Fibroblast of villous mesenchyme (primary cell): ENCODE data around the gene SLC23A3. TPM values are rescaled to one million over a fixed set of nuclear protein-coding genes. Genes with fewer than 3 reads are reported as not detected.

ENCODE experiments used
- DNase-seq: peaks from one replicate; pipeline ENCODE4 v3.0.0-alpha.2; 2010; ENCODE audit warnings: low read depth
- H3K4me3 ChIP-seq: 2 replicates; pipeline ENCODE4 v1.5.1; 2011; ENCODE audit warnings: low read depth, mild to moderate bottlenecking, low read length
- total RNA-seq: library from RNA; depleted of rRNA; stranded (reverse); fragments of >200 nt; gene quantifications from 2 replicates; pipeline ENCODE4 v1.2.3, GENCODE V29; 2012
- TF ChIP-seq, protein P1 (sequence below): IDR thresholded peaks from 2 replicates; pipeline ENCODE4 v1.5.1; 2012; ENCODE audit warnings: low read depth, mild to moderate bottlenecking, low read length; ENCODE audit not compliant: insufficient read depth

Gene SLC23A3
- total RNA-seq, 1 donor = 0.86 TPM

DNA sequence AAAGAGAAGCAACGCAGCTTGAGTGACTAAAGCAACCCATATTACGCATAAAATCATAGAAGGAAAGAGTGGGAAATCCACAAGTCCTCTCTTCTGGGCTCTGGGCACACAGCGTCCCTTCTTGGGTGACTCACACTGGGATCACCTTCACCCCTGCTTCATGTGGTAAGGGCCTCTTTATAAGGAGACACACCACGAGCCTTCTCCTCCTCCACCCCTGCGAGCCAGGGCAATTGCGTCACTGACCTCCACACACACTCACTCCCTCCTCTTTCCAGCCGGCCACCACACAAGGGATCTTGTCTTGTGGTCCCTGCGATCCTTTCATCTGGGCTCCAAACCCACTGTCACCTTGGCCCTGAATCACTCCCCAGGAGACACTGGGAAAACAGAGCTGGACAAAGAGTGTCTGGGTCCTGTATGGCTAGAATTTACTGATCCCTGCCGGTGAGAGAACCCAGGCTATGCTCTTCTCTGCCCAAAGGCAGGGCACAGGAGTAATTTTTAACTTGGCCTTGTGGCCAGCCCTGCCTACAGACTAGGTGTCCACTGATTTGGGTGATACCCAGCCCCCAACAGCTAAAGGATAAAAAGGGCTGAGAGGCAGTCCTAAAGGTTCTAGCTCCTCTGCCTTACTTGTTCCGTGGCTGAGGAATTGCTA lies 44.5 kb downstream of the SLC23A3 start:
- TF ChIP-seq, protein P1, sequence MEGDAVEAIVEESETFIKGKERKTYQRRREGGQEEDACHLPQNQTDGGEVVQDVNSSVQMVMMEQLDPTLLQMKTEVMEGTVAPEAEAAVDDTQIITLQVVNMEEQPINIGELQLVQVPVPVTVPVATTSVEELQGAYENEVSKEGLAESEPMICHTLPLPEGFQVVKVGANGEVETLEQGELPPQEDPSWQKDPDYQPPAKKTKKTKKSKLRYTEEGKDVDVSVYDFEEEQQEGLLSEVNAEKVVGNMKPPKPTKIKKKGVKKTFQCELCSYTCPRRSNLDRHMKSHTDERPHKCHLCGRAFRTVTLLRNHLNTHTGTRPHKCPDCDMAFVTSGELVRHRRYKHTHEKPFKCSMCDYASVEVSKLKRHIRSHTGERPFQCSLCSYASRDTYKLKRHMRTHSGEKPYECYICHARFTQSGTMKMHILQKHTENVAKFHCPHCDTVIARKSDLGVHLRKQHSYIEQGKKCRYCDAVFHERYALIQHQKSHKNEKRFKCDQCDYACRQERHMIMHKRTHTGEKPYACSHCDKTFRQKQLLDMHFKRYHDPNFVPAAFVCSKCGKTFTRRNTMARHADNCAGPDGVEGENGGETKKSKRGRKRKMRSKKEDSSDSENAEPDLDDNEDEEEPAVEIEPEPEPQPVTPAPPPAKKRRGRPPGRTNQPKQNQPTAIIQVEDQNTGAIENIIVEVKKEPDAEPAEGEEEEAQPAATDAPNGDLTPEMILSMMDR = no peak
- DNase-seq = peak; percentile 97
- no peak overlapping the region for H3K4me3 ChIP-seq

DNA sequence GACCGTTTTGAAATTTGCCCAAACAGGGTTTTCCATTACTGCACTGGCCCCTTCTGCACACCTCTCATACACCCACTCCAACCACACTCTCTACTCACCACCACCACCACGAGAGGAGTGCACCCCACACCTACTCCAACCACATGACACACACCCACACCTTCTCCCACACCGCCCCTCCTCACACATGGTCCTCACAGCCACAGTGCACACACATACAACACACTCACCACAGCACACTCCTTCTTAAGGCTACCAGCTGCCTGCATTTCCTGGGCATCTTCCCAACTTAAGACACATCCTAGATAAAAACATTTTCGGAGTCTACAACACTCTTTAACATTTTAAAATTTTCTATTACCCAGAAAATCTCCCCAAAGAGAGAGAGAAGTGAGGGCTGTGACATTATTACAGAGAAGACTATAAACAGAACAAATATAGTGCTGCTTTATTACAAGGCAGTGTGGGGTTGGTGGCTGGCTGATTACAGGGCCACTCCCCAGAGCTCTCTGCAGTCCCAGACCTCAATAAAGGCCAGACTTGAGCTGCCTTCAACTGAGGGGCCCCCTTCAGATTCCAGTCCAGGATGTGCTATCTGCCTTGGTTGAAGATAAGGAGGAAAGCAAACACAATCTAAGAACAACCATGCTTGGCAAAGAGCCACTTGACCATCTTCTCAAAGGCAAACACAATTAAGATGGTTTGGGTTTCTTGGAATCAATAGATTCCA lies 45.3 kb downstream of the SLC23A3 start:
- TF ChIP-seq, protein P1 = no peak
- H3K4me3 ChIP-seq = no peak overlapping the region
- DNase-seq = peak; percentile 54

- H3K4me3 ChIP-seq = no peak overlapping the region
- DNase-seq = no peak
- TF ChIP-seq, protein P1 = no peak
Observed at GRCh38 chr2:219123356-219124135, 46.3 kb downstream of the SLC23A3 start.

GRCh38 chr2:219122202-219122980 lies 47.4 kb downstream of the SLC23A3 start:
- no peak for DNase-seq
- TF ChIP-seq, protein P1 = no peak

GRCh38 chr2:219120082-219120481 lies 49.7 kb downstream of the SLC23A3 start:
- no peak for DNase-seq
- no peak overlapping the region for H3K4me3 ChIP-seq
- TF ChIP-seq, protein P1 = no peak

More at GRCh38 chr2:219122202-219122980, 47.4 kb downstream of the SLC23A3 start:
- H3K4me3 ChIP-seq = no peak overlapping the region

GRCh38 chr2:219119422-219120043 lies 50.3 kb downstream of the SLC23A3 start:
- TF ChIP-seq, protein P1 = peak; percentile 82
- H3K4me3 ChIP-seq = no peak overlapping the region
- peak; percentile 58 for DNase-seq
